Measurements from ENCODE around the gene TMPRSS6.

GRCh38 chr22:37061611-37062375, 47.7 kb downstream of the TMPRSS6 start:
- no peak for TF ChIP-seq CTCF (IDR thresholded peaks at IDR 0.05)
- no peak for TF ChIP-seq POLR2AphosphoS5 (IDR thresholded peaks at IDR 0.05)
